HepG2 (cell line): ENCODE results near the gene RRP12. TPM values are rescaled to one million over a fixed set of nuclear protein-coding genes. Genes with fewer than 3 reads are reported as not detected.

ENCODE experiments used
- ATAC-seq: fragments of 200-7000 bp; cut with Tn5 transposase; 3 replicates; pipeline ENCODE4 v1.9.1; 2020; ENCODE audit warnings: mild to moderate bottlenecking, moderate library complexity
- BruUV-seq: library from RNA; stranded (reverse); fragments of 400-500 nt; replicated peaks from 2 replicates; lab custom pipeline; 2021; lab: Mats Ljungman, UMichigan
- CTCF ChIA-PET: fragments of 300-600 bp; formaldehyde crosslinking; extraction: SDS; loops from one replicate; lab custom pipeline; 2021; ENCODE audit warnings: low total read pairs, inconsistent platforms, low intra/inter-chr PET ratio; lab: Yijun Ruan, JAX
- POLR2A ChIA-PET: fragments of 350-600 bp; sonication (Branson Sonifier 250); formaldehyde crosslinking; loops from one replicate; lab custom pipeline; 2020; ENCODE audit warnings: antibody characterized with exemption, inconsistent platforms; lab: Yijun Ruan, JAX
- DNase-seq: peaks from one replicate; pipeline ENCODE4 v3.0.0-alpha.2; 2015; ENCODE audit warnings: low spot score
- FAIRE-seq: peaks from 3 replicates; lab custom pipeline; 2011; peaks lifted over from hg19 to GRCh38; lab: Jason Lieb, UNC
- H2AFZ ChIP-seq: one replicate; pipeline ENCODE4 v1.6.1; 2011; ENCODE audit warnings: low read length, inconsistent platforms
- H3K27ac ChIP-seq: fragments of 300-600 bp; 3 replicates; pipeline ENCODE4 v1.8.0; 2011; ENCODE audit warnings: mixed run types, mild to moderate bottlenecking, mixed read lengths, low read length, inconsistent platforms; ENCODE audit not compliant: insufficient read depth; ENCODE audit errors: extremely low read length
- H3K27me3 ChIP-seq, 2 experiments: fragments of 200-600 bp in 1 of 2; 2 replicates in 1 of 2; 3 replicates in 1 of 2; pipeline versions ENCODE4 v1.6.0 to v1.8.0; 2011; ENCODE audit warnings: low read length in 2 of 2, mild to moderate bottlenecking in 2 of 2, moderate library complexity in 2 of 2, inconsistent platforms in 1 of 2; ENCODE audit not compliant: insufficient read depth in 2 of 2, control insufficient read depth in 1 of 2
- H3K36me3 ChIP-seq, 2 experiments: fragments of 200-600 bp in 1 of 2; replicated peaks in 1 of 2; 2 replicates in 1 of 2; 3 replicates in 1 of 2; pipeline versions ENCODE4 v1.5.1 to v1.8.0; 2011; ENCODE audit warnings: low read length in 2 of 2, inconsistent platforms in 1 of 2; ENCODE audit not compliant: insufficient read depth in 2 of 2, control insufficient read depth in 1 of 2
- H3K4me1 ChIP-seq: 2 replicates; pipeline ENCODE4 v1.5.1; 2012; ENCODE audit warnings: low read length, inconsistent platforms; ENCODE audit not compliant: insufficient read depth
- H3K4me2 ChIP-seq: 2 replicates; pipeline ENCODE4 v1.6.0; 2011; ENCODE audit warnings: low read depth, low read length, inconsistent platforms
- H3K4me3 ChIP-seq, 3 experiments: fragments of 200-600 bp in 1 of 3; sonication (generic), shearing (Covaris generic) in 1 of 3; replicated peaks in 1 of 3; 2 replicates each; pipeline ENCODE4 v1.5.1; 2011 to 2016; ENCODE audit warnings: low read length in 3 of 3, inconsistent platforms in 2 of 3, low read depth in 2 of 3, mild to moderate bottlenecking in 2 of 3, control low read depth in 1 of 3, mixed read lengths in 1 of 3; ENCODE audit not compliant: insufficient read depth in 1 of 3
- H3K79me2 ChIP-seq: one replicate; pipeline ENCODE4 v1.6.1; 2011; ENCODE audit warnings: low read length, inconsistent platforms; ENCODE audit not compliant: insufficient read depth
- H3K9ac ChIP-seq: 2 replicates; pipeline ENCODE4 v1.6.0; 2011; ENCODE audit warnings: mild to moderate bottlenecking, low read depth, low read length, inconsistent platforms; ENCODE audit not compliant: insufficient read depth
- H3K9me3 ChIP-seq: 2 replicates; pipeline ENCODE4 v1.5.1; 2012; ENCODE audit warnings: mild to moderate bottlenecking, low read length
- H4K20me1 ChIP-seq: 2 replicates; pipeline ENCODE4 v1.6.0; 2011; ENCODE audit warnings: inconsistent platforms, mild to moderate bottlenecking, low read length, moderate library complexity; ENCODE audit not compliant: insufficient read depth
- DMAP1 ChIP-seq: IDR thresholded peaks from 2 replicates; pipeline ENCODE4 v1.6.1; 2016
- MED1 ChIP-seq: sonication (generic); formaldehyde crosslinking; IDR thresholded peaks from 2 replicates; pipeline ENCODE4 v1.4.0; 2020; ENCODE audit warnings: missing genetic modification reagents
- RXRB ChIP-seq: IDR thresholded peaks from 2 replicates; pipeline ENCODE4 v1.6.1; 2016; ENCODE audit warnings: borderline replicate concordance, missing genetic modification reagents, missing compliant biosample characterization
- ZNF296 ChIP-seq: sonication (generic); formaldehyde crosslinking; conservative IDR thresholded peaks from 2 replicates; pipeline ENCODE4 v1.5.0; 2020; ENCODE audit warnings: mild to moderate bottlenecking, missing genetic modification reagents
- ZNF800 ChIP-seq: sonication (generic); formaldehyde crosslinking; IDR thresholded peaks from 2 replicates; pipeline ENCODE4 v1.4.0; 2020; ENCODE audit warnings: missing genetic modification reagents
- WGBS: methylation state at CpG from one replicate; pipeline ENCODE4 v1.1.6; 2017; ENCODE audit warnings: low lambda C conversion rate; 5-methylcytosine and 5-hydroxymethylcytosine counted together
- in situ Hi-C: cut with HindIII; loops from 2 replicates; pipeline ENCODE4 v1.10.0; 2017; ENCODE audit warnings: low pct_unique_long_range_greater_than_20kb; ENCODE audit not compliant: extremely low pct_ligation_motif_present
- intact Hi-C: fragments of 100-400 bp; cut with micrococcal nuclease; formaldehyde crosslinking; loops from one replicate; pipeline ENCODE4 v1.10.0; 2022; ENCODE audit not compliant: unreplicated experiment
- polyA plus RNA-seq, 8 experiments: library from polyadenylated mRNA; depleted of rRNA in 3 of 8; stranded (reverse) in 7 of 8; unstranded in 1 of 8; fragments of >200 nt; fragmentation: Illumina TruSeq in 4 of 8; extraction: Trizol in 4 of 8; gene quantifications; 2 replicates each; pipeline versions ENCODE4 v1.2.1 to v1.2.3, GENCODE V29; 2011 to 2016; ENCODE audit warnings: low read depth in 4 of 8, missing spikeins in 1 of 8, mixed read lengths in 1 of 8; ENCODE audit not compliant: insufficient read depth in 1 of 8
- total RNA-seq, 5 experiments: library from RNA; depleted of rRNA; stranded (reverse); fragments of >200 nt; fragmentation: Illumina TruSeq; extraction: Trizol; gene quantifications; 2 replicates each; pipeline ENCODE4 v1.2.3, GENCODE V29; 2016; ENCODE audit warnings: low read depth in 1 of 5
- TF ChIP-seq, protein P1 (sequence below): sonication (generic); formaldehyde crosslinking; IDR thresholded peaks from 2 replicates; pipeline ENCODE4 v1.4.0; 2020; ENCODE audit warnings: mild to moderate bottlenecking, missing genetic modification reagents

Gene RRP12
- total and polyA plus RNA-seq, 2 of the 13 experiments (the other 11 are each of a cell fraction or from before 2014, with no cell fraction given), result 13.2 to 39.4 TPM

- H3K4me2 ChIP-seq, result no peak overlapping the region
- FAIRE-seq, result no peak
- peaks cover 0 to 2% of the 10 kb centered on the region in 2 experiments; a peak in 2 of 5 replicates for H3K27me3 ChIP-seq
- TF ChIP-seq MED1 (CRISPR knock-in tag) (no peak), ZNF800 (CRISPR knock-in tag) (no peak), RXRB (no peak), ZNF296 (CRISPR knock-in tag) (no peak), DMAP1 (CRISPR knock-in tag) (no peak)
- TF ChIP-seq, protein P1, sequence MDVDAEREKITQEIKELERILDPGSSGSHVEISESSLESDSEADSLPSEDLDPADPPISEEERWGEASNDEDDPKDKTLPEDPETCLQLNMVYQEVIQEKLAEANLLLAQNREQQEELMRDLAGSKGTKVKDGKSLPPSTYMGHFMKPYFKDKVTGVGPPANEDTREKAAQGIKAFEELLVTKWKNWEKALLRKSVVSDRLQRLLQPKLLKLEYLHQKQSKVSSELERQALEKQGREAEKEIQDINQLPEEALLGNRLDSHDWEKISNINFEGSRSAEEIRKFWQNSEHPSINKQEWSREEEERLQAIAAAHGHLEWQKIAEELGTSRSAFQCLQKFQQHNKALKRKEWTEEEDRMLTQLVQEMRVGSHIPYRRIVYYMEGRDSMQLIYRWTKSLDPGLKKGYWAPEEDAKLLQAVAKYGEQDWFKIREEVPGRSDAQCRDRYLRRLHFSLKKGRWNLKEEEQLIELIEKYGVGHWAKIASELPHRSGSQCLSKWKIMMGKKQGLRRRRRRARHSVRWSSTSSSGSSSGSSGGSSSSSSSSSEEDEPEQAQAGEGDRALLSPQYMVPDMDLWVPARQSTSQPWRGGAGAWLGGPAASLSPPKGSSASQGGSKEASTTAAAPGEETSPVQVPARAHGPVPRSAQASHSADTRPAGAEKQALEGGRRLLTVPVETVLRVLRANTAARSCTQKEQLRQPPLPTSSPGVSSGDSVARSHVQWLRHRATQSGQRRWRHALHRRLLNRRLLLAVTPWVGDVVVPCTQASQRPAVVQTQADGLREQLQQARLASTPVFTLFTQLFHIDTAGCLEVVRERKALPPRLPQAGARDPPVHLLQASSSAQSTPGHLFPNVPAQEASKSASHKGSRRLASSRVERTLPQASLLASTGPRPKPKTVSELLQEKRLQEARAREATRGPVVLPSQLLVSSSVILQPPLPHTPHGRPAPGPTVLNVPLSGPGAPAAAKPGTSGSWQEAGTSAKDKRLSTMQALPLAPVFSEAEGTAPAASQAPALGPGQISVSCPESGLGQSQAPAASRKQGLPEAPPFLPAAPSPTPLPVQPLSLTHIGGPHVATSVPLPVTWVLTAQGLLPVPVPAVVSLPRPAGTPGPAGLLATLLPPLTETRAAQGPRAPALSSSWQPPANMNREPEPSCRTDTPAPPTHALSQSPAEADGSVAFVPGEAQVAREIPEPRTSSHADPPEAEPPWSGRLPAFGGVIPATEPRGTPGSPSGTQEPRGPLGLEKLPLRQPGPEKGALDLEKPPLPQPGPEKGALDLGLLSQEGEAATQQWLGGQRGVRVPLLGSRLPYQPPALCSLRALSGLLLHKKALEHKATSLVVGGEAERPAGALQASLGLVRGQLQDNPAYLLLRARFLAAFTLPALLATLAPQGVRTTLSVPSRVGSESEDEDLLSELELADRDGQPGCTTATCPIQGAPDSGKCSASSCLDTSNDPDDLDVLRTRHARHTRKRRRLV (CRISPR knock-in tag), result no peak
- TF ChIP-seq, all 625 proteins: peak for 0
- DNase-seq, result no peak
- Histone ChIP-seq H3K4me3 (no peak overlapping the region), H3K36me3 (no peaks in the 10 kb centered on the region), H3K27ac (no peak overlapping the region), H3K79me2 (no peaks in the 10 kb centered on the region), H3K9ac (no peak overlapping the region), H2AFZ (no peak overlapping the region), H3K9me3 (no peaks in the 10 kb centered on the region), H3K4me1 (peaks cover 29% of the 10 kb centered on the region), H4K20me1 (no peaks in the 10 kb centered on the region)
- no peak for ATAC-seq
- BruUV-seq, result no TSS peak
- intact Hi-C loops (no loop called here), in situ Hi-C loops (no loop called here)
- WGBS, result 28% methylated on average over 4 of the region's 4 CpGs
- ChIA-PET POLR2A (no interaction called here), CTCF (no interaction called here)
Measured at GRCh38 chr10:97314671-97315070, 86.5 kb downstream of the RRP12 start.
